Ishikawa (cell line): ENCODE data around the gene STRIP1.

Experiments
- CEBPB ChIP-seq: IDR thresholded peaks from 2 replicates; pipeline ENCODE4 v1.6.1; 2012
- EP300 ChIP-seq: IDR thresholded peaks from 2 replicates; pipeline ENCODE4 v1.6.1; 2012; ENCODE audit warnings: borderline replicate concordance
- FOXM1 ChIP-seq: IDR thresholded peaks from 2 replicates; pipeline ENCODE4 v1.6.1; 2012; ENCODE audit warnings: low read depth, borderline replicate concordance
- REST ChIP-seq: IDR thresholded peaks from 2 replicates; pipeline ENCODE4 v1.6.1; 2012; ENCODE audit warnings: low read depth, mild to moderate bottlenecking
- TEAD4 ChIP-seq: IDR thresholded peaks from 2 replicates; pipeline ENCODE4 v1.6.1; 2012

- TF ChIP-seq FOXM1 (no peak), CEBPB (no peak), REST (no peak), TEAD4 (no peak), EP300 (no peak)
Measured at GRCh38 chr1:110067893-110068645, 33.6 kb downstream of the STRIP1 start.
